ENCODE data around the gene TMPRSS4. TPM values are rescaled to one million over a fixed set of nuclear protein-coding genes. Genes with fewer than 3 reads are reported as not detected.

The TMPRSS4 gene
- total RNA-seq, 3 donors from 2014 or later: 0.98 TPM; not detected in 2

DNA sequence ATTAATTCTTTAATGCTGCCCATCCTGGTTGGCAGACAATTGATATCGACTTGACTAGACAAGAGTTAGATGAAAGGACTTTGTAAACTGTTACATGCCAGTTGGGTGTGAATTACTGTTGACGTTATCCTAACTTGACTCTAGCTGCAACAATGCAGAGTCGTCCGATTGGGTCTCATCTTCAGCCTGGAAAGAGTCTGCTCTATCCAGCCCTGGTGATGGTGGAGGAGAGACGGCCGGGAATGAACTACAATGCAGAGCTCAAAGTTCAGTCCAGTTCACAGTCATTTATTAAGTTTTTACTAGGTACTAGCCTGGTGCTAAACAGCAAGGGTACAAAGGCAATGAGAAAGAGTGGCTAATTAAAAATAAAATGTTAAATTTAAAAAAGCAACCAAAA, 14.8 kb downstream of the TMPRSS4 start:
- Histone ChIP-seq H3K27me3 (no peaks in the 10 kb centered on the region), H3K4me1 (no peaks in the 10 kb centered on the region), H3K27ac (no peak overlapping the region), H3K9me3 (peaks cover 2 to 5% of the 10 kb centered on the region in 2 donors), H3K4me3 (no peak overlapping the region), H3K36me3 (no peaks in the 10 kb centered on the region)
- no peak for DNase-seq (ENCODE audit: low spot score in 2 of 2)
- intact Hi-C loops (cut with DNase I; ENCODE audit: low total_unique reads): no loop called here
- TF ChIP-seq, protein P1, sequence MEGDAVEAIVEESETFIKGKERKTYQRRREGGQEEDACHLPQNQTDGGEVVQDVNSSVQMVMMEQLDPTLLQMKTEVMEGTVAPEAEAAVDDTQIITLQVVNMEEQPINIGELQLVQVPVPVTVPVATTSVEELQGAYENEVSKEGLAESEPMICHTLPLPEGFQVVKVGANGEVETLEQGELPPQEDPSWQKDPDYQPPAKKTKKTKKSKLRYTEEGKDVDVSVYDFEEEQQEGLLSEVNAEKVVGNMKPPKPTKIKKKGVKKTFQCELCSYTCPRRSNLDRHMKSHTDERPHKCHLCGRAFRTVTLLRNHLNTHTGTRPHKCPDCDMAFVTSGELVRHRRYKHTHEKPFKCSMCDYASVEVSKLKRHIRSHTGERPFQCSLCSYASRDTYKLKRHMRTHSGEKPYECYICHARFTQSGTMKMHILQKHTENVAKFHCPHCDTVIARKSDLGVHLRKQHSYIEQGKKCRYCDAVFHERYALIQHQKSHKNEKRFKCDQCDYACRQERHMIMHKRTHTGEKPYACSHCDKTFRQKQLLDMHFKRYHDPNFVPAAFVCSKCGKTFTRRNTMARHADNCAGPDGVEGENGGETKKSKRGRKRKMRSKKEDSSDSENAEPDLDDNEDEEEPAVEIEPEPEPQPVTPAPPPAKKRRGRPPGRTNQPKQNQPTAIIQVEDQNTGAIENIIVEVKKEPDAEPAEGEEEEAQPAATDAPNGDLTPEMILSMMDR (IDR thresholded peaks at IDR 0.05): no peak
- TF ChIP-seq POLR2A (IDR thresholded peaks at IDR 0.05) (no peak), POLR2AphosphoS5 (IDR thresholded peaks at IDR 0.05) (no peak)

GRCh38 chr11:118092907-118093571, 16.2 kb downstream of the TMPRSS4 start:
- no peaks in the 10 kb centered on the region for H3K36me3 ChIP-seq
- H3K4me3 ChIP-seq: no peak overlapping the region
- DNase-seq (ENCODE audit: low spot score in 2 of 2): no peak
- TF ChIP-seq POLR2AphosphoS5 (IDR thresholded peaks at IDR 0.05): no peak
- TF ChIP-seq POLR2A (IDR thresholded peaks at IDR 0.05): no peak
- TF ChIP-seq, protein P1 (IDR thresholded peaks at IDR 0.05): no peak
- intact Hi-C loops (cut with DNase I; ENCODE audit: low total_unique reads): no loop called here
- no peaks in the 10 kb centered on the region for H3K9me3 ChIP-seq
- H3K27me3 ChIP-seq: no peaks in the 10 kb centered on the region
- H3K4me1 ChIP-seq: no peaks in the 10 kb centered on the region
- no peak overlapping the region for H3K27ac ChIP-seq

- intact Hi-C loops (cut with DNase I; ENCODE audit: low total_unique reads): no loop called here
- no peak for DNase-seq (ENCODE audit: low spot score in 2 of 2)
- no peaks in the 10 kb centered on the region for H3K36me3 ChIP-seq
- no peaks in the 10 kb centered on the region for H3K27me3 ChIP-seq
- TF ChIP-seq POLR2AphosphoS5 (IDR thresholded peaks at IDR 0.05): no peak
- TF ChIP-seq, protein P1 (IDR thresholded peaks at IDR 0.05): no peak
- no peak for TF ChIP-seq POLR2A (IDR thresholded peaks at IDR 0.05)
- no peak overlapping the region for H3K27ac ChIP-seq
- H3K9me3 ChIP-seq: no peaks in the 10 kb centered on the region
- H3K4me1 ChIP-seq: no peaks in the 10 kb centered on the region
- H3K4me3 ChIP-seq: no peak overlapping the region
Observed at GRCh38 chr11:118095493-118095892, 18.6 kb downstream of the TMPRSS4 start.

- H3K4me1 ChIP-seq: no peaks in the 10 kb centered on the region
- no peak overlapping the region for H3K4me3 ChIP-seq
- no peak for DNase-seq (ENCODE audit: low spot score in 2 of 2)
- H3K36me3 ChIP-seq: no peaks in the 10 kb centered on the region
- H3K27me3 ChIP-seq: no peaks in the 10 kb centered on the region
- intact Hi-C loops (cut with DNase I; ENCODE audit: low total_unique reads): no loop called here
- H3K27ac ChIP-seq: no peak overlapping the region
- H3K9me3 ChIP-seq: no peaks in the 10 kb centered on the region
- no peak for TF ChIP-seq POLR2A (IDR thresholded peaks at IDR 0.05)
- TF ChIP-seq, protein P1 (IDR thresholded peaks at IDR 0.05): no peak
- TF ChIP-seq POLR2AphosphoS5 (IDR thresholded peaks at IDR 0.05): no peak
Observed at GRCh38 chr11:118095967-118096367, 19.1 kb downstream of the TMPRSS4 start.

GRCh38 chr11:118098996-118099837, 22.3 kb downstream of the TMPRSS4 start:
- TF ChIP-seq POLR2A (IDR thresholded peaks at IDR 0.05): no peak
- no peak for TF ChIP-seq POLR2AphosphoS5 (IDR thresholded peaks at IDR 0.05)
- TF ChIP-seq, protein P1 (IDR thresholded peaks at IDR 0.05): no peak
- no peak for DNase-seq (ENCODE audit: low spot score in 2 of 2)
- intact Hi-C loops (cut with DNase I; ENCODE audit: low total_unique reads): no loop called here

More at GRCh38 chr11:118098996-118099837, 22.3 kb downstream of the TMPRSS4 start:
- Histone ChIP-seq H3K27me3 (no peaks in the 10 kb centered on the region), H3K36me3 (no peaks in the 10 kb centered on the region), H3K4me3 (no peak overlapping the region), H3K9me3 (no peaks in the 10 kb centered on the region), H3K4me1 (no peaks in the 10 kb centered on the region), H3K27ac (no peak overlapping the region)

All from breast epithelium (tissue), 4 donors.